Ishikawa (cell line): ENCODE data around the gene RESP18.

Experiments
- CEBPB ChIP-seq: IDR thresholded peaks from 2 replicates; pipeline ENCODE4 v1.6.1; 2012
- CREB1 ChIP-seq: IDR thresholded peaks from 2 replicates; pipeline ENCODE4 v1.6.1; 2012; ENCODE audit warnings: low read depth
- EP300 ChIP-seq: IDR thresholded peaks from 2 replicates; pipeline ENCODE4 v1.6.1; 2012; ENCODE audit warnings: borderline replicate concordance
- FOXM1 ChIP-seq: IDR thresholded peaks from 2 replicates; pipeline ENCODE4 v1.6.1; 2012; ENCODE audit warnings: low read depth, borderline replicate concordance
- NFIC ChIP-seq: IDR thresholded peaks from 2 replicates; pipeline ENCODE4 v1.6.1; 2012
- TAF1 ChIP-seq: IDR thresholded peaks from 2 replicates; pipeline ENCODE4 v1.6.1; 2012; ENCODE audit warnings: low read depth, mild to moderate bottlenecking
- TCF12 ChIP-seq: IDR thresholded peaks from 2 replicates; pipeline ENCODE4 v1.6.1; 2012; ENCODE audit warnings: low read depth

DNA sequence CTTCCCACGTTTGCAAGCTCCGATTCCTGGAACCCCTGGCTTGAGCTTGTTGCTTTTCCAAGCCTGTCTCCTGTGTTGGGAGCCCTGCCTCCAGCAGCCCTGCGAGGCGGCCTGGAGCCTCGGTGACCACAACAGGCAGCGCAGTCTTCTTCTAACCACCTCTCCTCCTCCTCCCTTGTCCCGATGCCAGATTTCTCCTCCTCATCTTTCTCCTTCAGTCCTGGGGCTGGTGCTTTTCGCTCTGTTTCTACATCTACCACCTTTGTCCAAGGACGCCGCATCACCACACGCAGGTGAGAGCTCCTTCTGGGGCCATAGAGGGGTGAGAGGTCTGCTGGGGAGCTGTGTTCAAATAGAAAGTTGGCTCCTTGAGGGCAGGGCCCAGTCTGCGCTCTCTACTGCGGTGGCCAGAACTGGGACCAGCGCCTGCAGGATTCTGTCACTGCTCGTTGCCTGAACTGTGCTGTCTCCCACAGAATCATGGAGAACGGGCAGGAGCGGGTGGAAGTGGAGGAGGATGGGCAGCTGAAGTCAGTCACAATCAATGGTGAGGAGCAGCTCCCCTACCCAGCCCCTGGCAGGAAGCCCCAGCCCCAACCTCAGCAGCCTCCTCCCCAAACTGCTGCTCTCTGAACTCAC, 49.5 kb downstream of the RESP18 start:
- TF ChIP-seq FOXM1 (no peak), TCF12 (no peak), NFIC (no peak), TAF1 (no peak), CREB1 (no peak), EP300 (no peak), CEBPB (no peak)
